Liver (tissue), 9 donors: ENCODE data around the gene DPYD. TPM values are rescaled to one million over a fixed set of nuclear protein-coding genes. Genes with fewer than 3 reads are reported as not detected.

Experiments used
- DNase-seq: peaks from one replicate; pipeline ENCODE4 v3.0.0-alpha.2; 2017; ENCODE audit warnings: low spot score
- H3K27ac ChIP-seq, 2 donors: one replicate each; pipeline ENCODE4 v1.7.0; 2013; ENCODE audit warnings: inconsistent platforms in 2 of 2, low read length in 2 of 2, control low read depth in 1 of 2, low read depth in 1 of 2, mild to moderate bottlenecking in 1 of 2
- H3K27me3 ChIP-seq, 4 donors: one replicate each; pipeline versions ENCODE4 v1.6.1 to v1.7.0; 2013; ENCODE audit warnings: low read length in 3 of 4, inconsistent platforms in 1 of 4, mild to moderate bottlenecking in 1 of 4, moderate library complexity in 1 of 4; ENCODE audit not compliant: control insufficient read depth in 4 of 4, insufficient read depth in 4 of 4
- H3K36me3 ChIP-seq, 4 donors: one replicate each; pipeline versions ENCODE4 v1.6.1 to v1.7.0; 2013; ENCODE audit warnings: low read length in 3 of 4, mild to moderate bottlenecking in 3 of 4, low read depth in 1 of 4, moderate library complexity in 1 of 4; ENCODE audit not compliant: control insufficient read depth in 4 of 4, insufficient read depth in 3 of 4
- H3K4me1 ChIP-seq, 4 donors: one replicate each; pipeline versions ENCODE4 v1.6.1 to v1.7.0; 2013; ENCODE audit warnings: low read length in 3 of 4, mild to moderate bottlenecking in 3 of 4, moderate library complexity in 1 of 4; ENCODE audit not compliant: control insufficient read depth in 4 of 4, insufficient read depth in 4 of 4
- H3K4me3 ChIP-seq, 3 donors: one replicate each; pipeline versions ENCODE4 v1.6.1 to v1.7.0; 2013; ENCODE audit warnings: low read length in 3 of 3, control low read depth in 1 of 3, low read depth in 1 of 3, mild to moderate bottlenecking in 1 of 3
- H3K9ac ChIP-seq, 2 donors: one replicate each; pipeline ENCODE4 v1.7.0; 2013; ENCODE audit warnings: low read length in 2 of 2, mild to moderate bottlenecking in 2 of 2, moderate library complexity in 2 of 2, control low read depth in 1 of 2, low read depth in 1 of 2
- H3K9me3 ChIP-seq, 4 donors: one replicate each; pipeline versions ENCODE4 v1.6.1 to v1.7.0; 2013; ENCODE audit warnings: low read length in 3 of 4; ENCODE audit not compliant: control insufficient read depth in 4 of 4
- ATF3 ChIP-seq: IDR thresholded peaks from 2 replicates; pipeline ENCODE4 v1.6.1; 2016; ENCODE audit warnings: antibody characterized with exemption
- CTCF ChIP-seq: fragments of 150-350 bp; IDR thresholded peaks from 2 replicates; pipeline ENCODE4 v1.5.1; 2017; ENCODE audit warnings: improper control_type of control experiment, low read depth, low read length; ENCODE audit not compliant: missing input control
- FOXA2 ChIP-seq: IDR thresholded peaks from 2 replicates; pipeline ENCODE4 v1.6.1; 2016; ENCODE audit warnings: antibody characterized with exemption
- HNF4A ChIP-seq, 2 donors: conservative IDR thresholded peaks; 2 replicates each; pipeline ENCODE4 v1.6.1; 2016; ENCODE audit warnings: antibody characterized with exemption in 2 of 2, mild to moderate bottlenecking in 2 of 2
- HNF4G ChIP-seq: IDR thresholded peaks from 2 replicates; pipeline ENCODE4 v1.6.1; 2016; ENCODE audit warnings: antibody characterized with exemption
- JUND ChIP-seq, 2 donors: IDR thresholded peaks; 2 replicates each; pipeline ENCODE4 v1.6.1; 2016; ENCODE audit warnings: antibody characterized with exemption in 2 of 2
- NR2F2 ChIP-seq: IDR thresholded peaks from 2 replicates; pipeline ENCODE4 v1.6.1; 2016; ENCODE audit warnings: antibody characterized with exemption
- RAD21 ChIP-seq, 2 donors: IDR thresholded peaks; 2 replicates each; pipeline ENCODE4 v1.6.1; 2016; ENCODE audit warnings: antibody characterized with exemption in 2 of 2, mild to moderate bottlenecking in 2 of 2
- RXRA ChIP-seq, 2 donors: IDR thresholded peaks; 2 replicates each; pipeline ENCODE4 v1.6.1; 2017 to 2018; ENCODE audit warnings: antibody characterized with exemption in 2 of 2, mild to moderate bottlenecking in 1 of 2
- SP1 ChIP-seq: IDR thresholded peaks from 2 replicates; pipeline ENCODE4 v1.6.1; 2018; ENCODE audit warnings: antibody characterized with exemption, mild to moderate bottlenecking
- TAF1 ChIP-seq: conservative IDR thresholded peaks from 2 replicates; pipeline ENCODE4 v1.6.1; 2016; ENCODE audit warnings: antibody characterized with exemption, mild to moderate bottlenecking
- YY1 ChIP-seq: IDR thresholded peaks from 2 replicates; pipeline ENCODE4 v1.6.1; 2016; ENCODE audit warnings: antibody characterized with exemption, mild to moderate bottlenecking
- WGBS: extraction: QIAGEN DNeasy Blood & Tissue Kit; methylation state at CpG from one replicate; pipeline ENCODE4 v1.1.7; 2013; 5-methylcytosine and 5-hydroxymethylcytosine counted together
- polyA plus RNA-seq, 2 donors: library from polyadenylated mRNA; stranded (reverse) in 1 of 2; unstranded in 1 of 2; fragments of 200-250 nt in 1 of 2; fragments of >200 nt in 1 of 2; fragmentation: Nextera tagmentation in 1 of 2; extraction: Ambion mirVana in 1 of 2; gene quantifications; one replicate each; pipeline versions ENCODE4 v1.2.1 to v1.2.3, GENCODE V29; 2013 to 2015
- total RNA-seq, 2 donors: library from RNA; depleted of rRNA; stranded (reverse); fragments of >200 nt; gene quantifications; one replicate each; pipeline ENCODE4 v1.2.3, GENCODE V29; 2014
- TF ChIP-seq, protein P1 (sequence below): IDR thresholded peaks from 2 replicates; pipeline ENCODE4 v1.6.1; 2016; ENCODE audit warnings: antibody characterized with exemption, mild to moderate bottlenecking
- TF ChIP-seq, protein P2 (sequence below): IDR thresholded peaks from 2 replicates; pipeline ENCODE4 v1.6.1; 2016; ENCODE audit warnings: antibody characterized with exemption
- donor health status: healthy.
- donor health status: healthy.
- donor health status: healthy.
- donor health status: healthy.
- donor health status: healthy.

DPYD gene
- total and polyA plus RNA-seq, 4 donors, result 16.2 to 142 (median 47.0) TPM

DNA sequence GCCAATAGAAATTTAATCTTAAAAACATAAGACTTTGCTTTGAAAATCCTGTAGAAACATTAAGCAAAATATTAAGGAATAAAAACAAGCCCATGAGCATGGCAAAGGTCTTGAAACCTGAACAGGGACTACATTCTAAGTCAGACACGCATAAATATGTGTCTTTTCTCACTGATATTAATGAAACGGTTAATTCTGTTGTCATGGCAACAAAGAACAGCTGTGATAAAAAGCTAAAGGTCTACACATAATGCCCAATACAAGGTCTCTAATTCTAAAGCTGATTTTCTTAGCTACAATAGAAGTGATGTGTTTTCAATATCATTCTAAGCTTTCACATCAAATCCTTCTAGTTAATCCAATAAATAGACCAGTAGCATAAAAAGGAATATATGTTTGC lies 867.6 kb downstream of the DPYD start:
- TF ChIP-seq TAF1, result no peak
- no peak for TF ChIP-seq RAD21 (IDR thresholded peaks at IDR 0.05)
- no peak for TF ChIP-seq HNF4A (conservative IDR thresholded peaks at IDR 0.05)
- TF ChIP-seq FOXA2, result no peak
- no peak for TF ChIP-seq JUND (IDR thresholded peaks at IDR 0.05)
- no peak for TF ChIP-seq SP1
- TF ChIP-seq, protein P1, sequence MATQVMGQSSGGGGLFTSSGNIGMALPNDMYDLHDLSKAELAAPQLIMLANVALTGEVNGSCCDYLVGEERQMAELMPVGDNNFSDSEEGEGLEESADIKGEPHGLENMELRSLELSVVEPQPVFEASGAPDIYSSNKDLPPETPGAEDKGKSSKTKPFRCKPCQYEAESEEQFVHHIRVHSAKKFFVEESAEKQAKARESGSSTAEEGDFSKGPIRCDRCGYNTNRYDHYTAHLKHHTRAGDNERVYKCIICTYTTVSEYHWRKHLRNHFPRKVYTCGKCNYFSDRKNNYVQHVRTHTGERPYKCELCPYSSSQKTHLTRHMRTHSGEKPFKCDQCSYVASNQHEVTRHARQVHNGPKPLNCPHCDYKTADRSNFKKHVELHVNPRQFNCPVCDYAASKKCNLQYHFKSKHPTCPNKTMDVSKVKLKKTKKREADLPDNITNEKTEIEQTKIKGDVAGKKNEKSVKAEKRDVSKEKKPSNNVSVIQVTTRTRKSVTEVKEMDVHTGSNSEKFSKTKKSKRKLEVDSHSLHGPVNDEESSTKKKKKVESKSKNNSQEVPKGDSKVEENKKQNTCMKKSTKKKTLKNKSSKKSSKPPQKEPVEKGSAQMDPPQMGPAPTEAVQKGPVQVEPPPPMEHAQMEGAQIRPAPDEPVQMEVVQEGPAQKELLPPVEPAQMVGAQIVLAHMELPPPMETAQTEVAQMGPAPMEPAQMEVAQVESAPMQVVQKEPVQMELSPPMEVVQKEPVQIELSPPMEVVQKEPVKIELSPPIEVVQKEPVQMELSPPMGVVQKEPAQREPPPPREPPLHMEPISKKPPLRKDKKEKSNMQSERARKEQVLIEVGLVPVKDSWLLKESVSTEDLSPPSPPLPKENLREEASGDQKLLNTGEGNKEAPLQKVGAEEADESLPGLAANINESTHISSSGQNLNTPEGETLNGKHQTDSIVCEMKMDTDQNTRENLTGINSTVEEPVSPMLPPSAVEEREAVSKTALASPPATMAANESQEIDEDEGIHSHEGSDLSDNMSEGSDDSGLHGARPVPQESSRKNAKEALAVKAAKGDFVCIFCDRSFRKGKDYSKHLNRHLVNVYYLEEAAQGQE, result no peak
- TF ChIP-seq, protein P2, sequence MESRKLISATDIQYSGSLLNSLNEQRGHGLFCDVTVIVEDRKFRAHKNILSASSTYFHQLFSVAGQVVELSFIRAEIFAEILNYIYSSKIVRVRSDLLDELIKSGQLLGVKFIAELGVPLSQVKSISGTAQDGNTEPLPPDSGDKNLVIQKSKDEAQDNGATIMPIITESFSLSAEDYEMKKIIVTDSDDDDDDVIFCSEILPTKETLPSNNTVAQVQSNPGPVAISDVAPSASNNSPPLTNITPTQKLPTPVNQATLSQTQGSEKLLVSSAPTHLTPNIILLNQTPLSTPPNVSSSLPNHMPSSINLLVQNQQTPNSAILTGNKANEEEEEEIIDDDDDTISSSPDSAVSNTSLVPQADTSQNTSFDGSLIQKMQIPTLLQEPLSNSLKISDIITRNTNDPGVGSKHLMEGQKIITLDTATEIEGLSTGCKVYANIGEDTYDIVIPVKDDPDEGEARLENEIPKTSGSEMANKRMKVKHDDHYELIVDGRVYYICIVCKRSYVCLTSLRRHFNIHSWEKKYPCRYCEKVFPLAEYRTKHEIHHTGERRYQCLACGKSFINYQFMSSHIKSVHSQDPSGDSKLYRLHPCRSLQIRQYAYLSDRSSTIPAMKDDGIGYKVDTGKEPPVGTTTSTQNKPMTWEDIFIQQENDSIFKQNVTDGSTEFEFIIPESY, result no peak
- no peak for TF ChIP-seq HNF4G
- no peak for TF ChIP-seq RXRA (IDR thresholded peaks at IDR 0.05)
- H3K36me3 ChIP-seq, result no peaks in the 10 kb centered on the region
- DNase-seq, result no peak
- H3K9me3 ChIP-seq, result peaks cover 3 to 14% (median 4%) of the 10 kb centered on the region in 4 donors
- H3K4me3 ChIP-seq, result no peak overlapping the region
- H3K27me3 ChIP-seq, result no peaks in the 10 kb centered on the region
- H3K9ac ChIP-seq, result no peak overlapping the region
- H3K4me1 ChIP-seq, result no peaks in the 10 kb centered on the region
- 91% methylated on average over 2 of the region's 2 CpGs for WGBS
- H3K27ac ChIP-seq, result no peak overlapping the region

GRCh38 chr1:97051823-97052222 lies 869.0 kb downstream of the DPYD start:
- DNase-seq, result no peak
- H3K4me3 ChIP-seq, result no peak overlapping the region
- H3K9me3 ChIP-seq, result peaks cover 2 to 5% (median 4%) of the 10 kb centered on the region in 4 donors
- no peaks in the 10 kb centered on the region for H3K4me1 ChIP-seq
- H3K27me3 ChIP-seq, result peaks cover 0 to 1% (median 0%) of the 10 kb centered on the region in 4 donors
- H3K9ac ChIP-seq, result no peak overlapping the region
- TF ChIP-seq, protein P1, result no peak
- TF ChIP-seq ATF3 (no peak), JUND (IDR thresholded peaks at IDR 0.05) (no peak), YY1 (no peak), NR2F2 (no peak), CTCF (no peak)
- TF ChIP-seq, protein P2, result no peak
- H3K36me3 ChIP-seq, result no peaks in the 10 kb centered on the region
- H3K27ac ChIP-seq, result no peak overlapping the region
